DMS153 treated with DMSO at 0.1 percent for 48 hours (cell line): ENCODE measurements around the gene LMNTD1.

Experiments
- DNase-seq: peaks from one replicate; lab custom pipeline; 2025; ENCODE audit not compliant: unreplicated experiment; lab: John Stamatoyannopoulos, UW

Gene LMNTD1

DNA sequence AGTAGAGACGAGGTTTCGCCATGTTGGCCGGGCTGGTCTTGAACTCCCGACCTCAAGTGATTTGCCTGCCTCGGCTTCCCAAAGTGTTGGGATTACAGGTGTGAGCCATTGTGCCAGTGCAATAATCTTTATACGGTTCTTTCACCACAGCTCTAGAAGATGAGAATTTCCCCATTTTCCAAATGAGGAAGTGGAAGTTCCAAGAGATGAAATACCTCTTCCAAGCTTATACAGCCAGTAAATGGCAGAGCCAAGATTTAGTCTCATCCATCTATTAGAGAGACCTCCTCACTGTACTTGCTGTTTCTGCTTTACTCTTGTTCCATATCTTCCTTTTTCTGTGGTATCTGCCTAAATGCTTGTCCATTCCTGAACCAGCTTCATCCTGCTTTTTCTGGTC is 3.1 kb upstream of the LMNTD1 start:
- no peak for DNase-seq

DNA sequence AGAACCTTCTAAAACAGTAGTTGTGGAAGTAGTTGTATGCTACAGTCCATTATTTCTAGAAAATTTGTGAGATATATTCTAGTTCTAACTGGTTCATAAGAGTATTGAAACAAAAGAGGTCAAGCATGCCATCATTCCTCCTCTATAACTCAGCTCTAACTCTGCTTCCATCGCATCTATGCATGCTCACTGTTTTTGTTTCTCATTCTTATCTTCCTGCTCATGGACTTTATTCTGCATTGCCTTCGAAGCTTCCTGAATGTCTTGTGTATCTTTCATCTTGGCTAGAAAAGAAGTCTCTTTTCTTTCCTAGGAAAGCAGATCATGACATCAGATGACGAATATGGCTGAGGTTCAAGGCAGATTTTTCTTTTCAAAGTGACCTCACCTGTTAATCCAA is 402 bp downstream of the LMNTD1 start:
- no peak for DNase-seq

DNA sequence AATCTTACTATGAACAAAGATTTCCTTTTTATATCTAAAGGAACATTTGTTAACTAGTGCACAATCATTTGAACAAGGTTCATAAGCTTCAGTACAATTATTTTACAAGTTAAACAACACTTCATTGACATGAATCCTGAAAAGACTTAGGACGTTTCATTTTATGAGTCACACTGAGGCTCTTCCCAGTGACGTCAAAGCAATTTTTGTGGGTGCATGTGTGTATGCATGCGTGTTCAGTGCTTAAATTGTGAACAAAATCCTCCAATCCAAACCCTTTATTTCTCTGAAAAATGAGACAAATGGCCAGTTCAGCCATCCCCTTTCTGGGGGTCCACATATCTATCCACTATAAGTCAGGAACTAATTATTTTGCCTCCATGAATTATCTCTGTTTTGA is 2.9 kb downstream of the LMNTD1 start:
- DNase-seq = no peak

DNA sequence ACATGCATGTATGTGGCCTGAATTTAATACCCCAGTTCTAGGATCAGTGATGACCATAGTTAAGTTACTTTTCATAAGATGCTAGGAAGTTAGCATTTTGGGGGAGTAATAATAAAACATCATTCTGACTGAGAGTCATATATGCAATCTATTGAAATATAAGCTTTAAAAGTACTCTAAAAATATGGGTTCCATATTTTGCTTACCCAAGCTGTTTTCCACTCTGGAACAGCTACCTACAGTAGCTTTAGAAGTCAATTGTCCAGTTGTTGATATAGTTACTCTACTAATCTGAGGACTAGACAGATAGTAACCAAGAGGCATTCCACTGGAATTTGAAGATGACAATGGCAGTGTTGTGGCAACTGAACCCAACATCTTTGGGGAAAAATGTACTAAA is 4.0 kb downstream of the LMNTD1 start:
- no peak for DNase-seq

DNA sequence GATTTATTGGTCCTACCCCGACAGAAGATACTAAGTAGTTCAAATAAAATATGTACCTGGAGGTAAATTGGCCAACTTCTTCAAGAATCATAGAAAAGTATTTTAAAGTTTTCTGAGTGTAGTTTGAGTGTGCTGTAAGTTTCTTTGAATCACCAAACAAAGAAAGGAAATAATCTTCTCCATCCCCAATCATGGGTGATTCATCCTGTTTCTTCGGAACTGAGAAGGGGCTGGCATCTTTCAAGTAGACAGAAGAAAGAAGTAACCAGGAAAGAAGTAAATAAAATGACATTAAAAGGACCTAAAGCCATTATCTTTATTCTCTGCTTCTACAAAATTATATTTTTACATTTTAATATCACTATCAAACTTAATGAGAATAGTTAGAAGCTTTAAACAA is 6.8 kb downstream of the LMNTD1 start:
- no peak for DNase-seq

DNA sequence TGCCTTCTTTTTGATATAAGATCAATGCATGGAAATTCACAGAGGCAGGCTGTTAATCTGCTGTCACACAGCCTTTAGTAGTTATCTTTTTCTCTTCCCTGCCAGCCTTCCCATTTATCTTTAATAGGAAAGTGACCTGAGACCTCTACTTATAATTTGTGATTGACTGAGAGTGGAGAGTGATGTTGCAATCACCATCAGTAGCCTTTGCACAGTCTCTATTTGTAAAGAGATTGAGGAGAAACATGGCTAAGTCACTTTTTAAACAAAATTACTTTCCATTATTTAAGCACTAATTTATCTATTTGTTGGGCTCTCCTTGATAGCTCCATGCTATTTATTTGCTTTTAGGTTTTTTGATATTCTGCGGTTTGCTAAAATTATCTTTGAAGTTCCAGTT is 19.9 kb downstream of the LMNTD1 start:
- no peak for DNase-seq

DNA sequence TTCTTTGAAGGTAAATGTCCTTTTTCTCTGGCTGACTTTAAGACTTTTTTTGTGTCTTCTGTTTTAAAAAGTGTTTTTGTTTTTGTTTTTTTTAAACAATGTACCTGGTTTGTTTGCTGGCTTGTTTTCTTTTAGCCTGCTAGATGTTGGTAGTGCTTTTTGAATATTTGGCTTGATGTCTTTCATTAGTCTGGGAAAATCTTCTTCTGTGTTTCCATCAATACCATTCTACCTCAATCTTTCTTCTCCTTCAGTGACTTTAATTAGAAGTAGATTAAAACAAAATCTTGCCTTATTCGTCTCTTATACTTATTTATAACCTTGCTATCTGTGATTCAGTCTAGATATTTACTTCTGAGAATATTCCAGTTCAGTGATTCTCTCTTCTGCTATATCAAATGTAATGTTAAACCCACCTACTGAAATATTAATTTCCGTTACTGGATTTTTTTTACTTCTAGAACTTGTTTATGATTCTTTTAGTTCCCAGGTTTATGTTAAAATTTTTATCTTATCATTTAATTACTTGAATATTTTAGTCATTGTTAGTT is 21.5 kb downstream of the LMNTD1 start:
- DNase-seq = no peak

DNA sequence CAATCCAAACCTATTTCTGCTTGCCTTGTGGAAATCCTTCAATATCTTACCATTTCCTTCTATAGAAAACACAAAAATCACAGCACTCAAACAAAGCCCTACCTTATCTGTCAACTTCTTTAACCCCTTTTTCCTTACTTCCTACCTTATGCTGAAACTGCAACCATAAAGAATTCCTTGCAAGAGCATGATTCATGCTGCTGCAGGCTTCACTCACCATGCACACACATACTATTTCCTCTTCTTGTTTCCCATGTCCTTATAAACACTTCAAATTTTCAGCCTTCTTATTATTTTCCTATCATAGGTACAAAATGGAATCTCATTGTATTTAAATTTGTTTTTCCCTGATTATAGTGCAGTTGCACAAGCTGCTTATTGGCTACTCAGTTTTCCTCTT is 23.3 kb downstream of the LMNTD1 start:
- DNase-seq = no peak

DNA sequence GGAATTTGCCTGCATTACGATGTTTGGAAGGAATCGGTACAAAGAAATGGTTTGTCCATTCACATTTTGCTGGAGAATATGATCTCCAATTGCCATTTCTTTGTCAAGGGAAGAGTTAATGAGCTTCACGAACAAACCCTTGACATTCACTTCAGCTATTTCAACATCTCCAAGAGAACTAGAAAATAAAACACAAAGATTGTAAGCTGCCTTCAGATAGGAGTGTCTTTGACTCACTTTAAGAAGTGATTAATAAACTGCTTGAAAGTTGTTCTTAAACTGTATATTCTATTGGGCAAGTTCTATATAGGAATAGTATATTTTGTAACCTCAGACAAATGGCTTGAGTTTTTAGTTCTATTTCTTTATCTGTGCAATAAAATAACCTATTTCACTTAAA is 26.3 kb downstream of the LMNTD1 start:
- DNase-seq = no peak

DNA sequence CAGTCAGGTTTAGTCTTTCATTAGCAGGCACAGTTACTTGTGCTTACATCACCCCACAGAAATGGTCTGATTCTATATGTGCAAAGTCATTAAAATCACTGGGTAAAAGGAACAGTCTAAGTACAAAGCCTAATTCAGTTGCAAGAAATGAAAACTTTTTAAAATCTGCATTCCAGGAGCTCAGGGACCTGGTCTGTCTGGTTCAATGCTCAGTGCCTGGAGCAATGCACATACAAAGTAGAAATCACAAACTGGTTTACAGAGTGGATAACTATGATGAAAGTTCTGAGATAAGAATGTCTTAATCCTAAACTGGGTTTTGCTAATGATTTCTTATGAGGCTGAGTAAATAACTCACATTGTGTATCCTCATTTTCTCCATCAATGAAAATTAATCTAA is 28.7 kb downstream of the LMNTD1 start:
- no peak for DNase-seq

DNA sequence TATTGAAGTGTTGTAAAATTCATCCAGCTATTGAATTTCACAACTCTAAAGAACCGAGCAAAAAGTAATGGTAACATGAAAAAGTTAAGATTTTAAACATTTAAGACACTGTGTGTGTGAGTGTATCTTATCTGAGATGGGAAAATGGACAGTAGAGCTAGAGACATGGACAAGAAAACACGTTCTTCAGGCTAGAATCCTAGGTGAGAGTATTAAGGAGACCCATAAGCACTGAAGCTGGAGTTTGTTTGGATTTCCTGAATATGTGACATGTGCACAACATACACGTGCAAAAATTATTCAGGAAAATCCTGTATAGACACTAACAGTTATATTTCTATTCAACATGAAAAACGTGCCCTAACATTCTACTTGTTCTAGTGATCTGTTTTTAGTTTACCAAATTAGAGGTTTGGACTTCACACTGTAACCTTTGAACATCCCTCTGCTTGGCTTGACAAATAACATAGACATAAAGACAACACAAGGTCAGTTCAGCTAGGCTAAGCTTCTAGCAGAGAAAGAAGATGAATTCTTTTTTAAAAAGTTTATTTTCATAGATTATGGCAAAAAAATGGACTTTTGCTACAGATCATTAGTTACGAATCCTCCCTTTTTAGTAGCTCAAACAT is 31.3 kb downstream of the LMNTD1 start:
- DNase-seq = no peak

DNA sequence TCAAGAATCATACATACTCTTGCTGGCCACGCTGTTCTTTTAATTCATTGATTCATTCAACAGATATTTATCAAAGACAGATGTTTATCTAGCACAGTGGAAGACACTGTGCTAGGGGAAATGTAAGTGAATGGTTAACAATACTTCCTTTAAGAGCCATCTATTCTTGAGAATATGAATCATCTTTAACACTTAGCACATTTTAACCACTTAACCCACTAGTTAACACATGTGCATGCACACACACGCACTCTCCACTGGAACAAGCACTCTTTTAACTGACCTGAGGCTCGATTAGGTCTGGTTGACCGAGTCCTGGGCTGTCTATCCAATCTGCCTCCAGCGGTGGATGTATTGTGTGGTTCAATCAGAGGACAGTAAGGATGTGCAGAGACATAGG is 34.6 kb downstream of the LMNTD1 start:
- DNase-seq = no peak

DNA sequence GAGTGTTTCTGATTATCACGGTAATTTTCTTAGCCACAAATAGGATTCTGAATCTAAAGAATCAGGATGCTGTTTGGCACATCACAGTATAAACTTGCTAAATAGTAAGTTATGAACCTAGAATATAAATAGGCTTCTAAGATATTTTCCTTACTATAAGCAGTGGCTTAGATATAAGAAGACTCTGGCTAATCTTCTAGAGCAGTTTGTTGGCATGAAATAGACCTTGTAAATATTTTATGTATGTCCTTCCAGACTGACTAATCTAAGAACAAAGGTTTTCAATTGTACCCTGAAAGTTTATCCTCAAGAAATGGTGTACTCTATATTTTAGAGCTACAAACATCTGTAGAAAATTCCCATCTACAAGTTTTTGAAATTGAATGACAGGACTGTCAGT is 48.3 kb downstream of the LMNTD1 start:
- DNase-seq = no peak

DNA sequence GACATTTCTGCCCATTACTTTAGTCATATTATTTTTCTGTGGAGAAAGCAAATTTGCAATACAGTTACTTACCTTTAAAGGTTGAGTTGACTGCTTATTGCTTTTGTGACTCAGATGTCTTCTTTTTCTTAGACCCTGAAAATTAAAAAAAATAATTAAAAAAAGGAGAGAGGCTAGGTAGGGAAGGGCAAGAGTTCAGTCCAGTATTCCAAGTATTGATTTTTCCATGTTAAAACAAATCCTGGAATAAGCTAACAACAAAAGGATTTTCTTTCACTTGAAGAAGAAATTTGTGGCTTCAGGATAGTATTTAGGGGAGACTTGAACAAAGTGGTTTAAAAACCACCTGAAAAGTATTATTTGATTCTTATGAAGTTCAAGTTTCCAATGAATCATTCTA is 49.4 kb downstream of the LMNTD1 start:
- DNase-seq = no peak

DNA sequence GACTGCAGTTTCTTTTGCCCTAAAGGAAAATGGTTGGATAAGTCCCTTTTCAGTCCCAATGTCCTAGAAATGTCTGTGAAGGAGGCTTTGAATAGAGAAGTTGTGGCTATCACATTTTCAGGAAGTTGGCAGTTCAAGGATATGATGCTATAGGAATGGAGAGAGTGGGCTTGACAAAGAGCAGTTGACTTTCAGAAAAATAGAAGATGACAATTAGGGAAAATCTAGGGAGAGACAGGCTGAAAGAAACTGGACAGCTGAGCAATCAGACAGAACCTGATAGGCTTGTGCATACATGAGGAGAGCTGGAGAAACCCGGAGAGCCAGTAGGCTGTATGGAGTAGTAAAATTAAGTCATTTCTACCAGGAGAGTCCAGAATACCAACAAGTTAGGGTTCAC is 50.5 kb downstream of the LMNTD1 start:
- no peak for DNase-seq

DNA sequence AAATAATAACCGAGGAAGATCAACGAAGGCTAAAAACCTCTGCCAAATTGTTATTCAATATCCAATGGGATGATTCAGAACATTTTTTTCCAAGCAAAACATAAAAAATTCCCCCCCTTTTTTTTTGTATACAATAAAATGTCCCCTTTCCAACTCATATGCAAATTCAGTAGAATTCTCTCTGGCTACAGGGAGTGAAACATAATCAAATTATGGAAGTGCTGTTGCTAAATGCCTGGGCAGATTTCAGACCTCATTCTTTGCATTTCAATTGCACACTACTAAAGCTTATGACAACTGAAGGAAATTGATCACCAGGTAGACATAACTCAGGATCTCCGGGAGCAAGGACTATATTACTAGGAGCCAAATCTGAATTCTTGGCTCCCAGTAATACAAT is 51.0 kb downstream of the LMNTD1 start:
- no peak for DNase-seq

DNA sequence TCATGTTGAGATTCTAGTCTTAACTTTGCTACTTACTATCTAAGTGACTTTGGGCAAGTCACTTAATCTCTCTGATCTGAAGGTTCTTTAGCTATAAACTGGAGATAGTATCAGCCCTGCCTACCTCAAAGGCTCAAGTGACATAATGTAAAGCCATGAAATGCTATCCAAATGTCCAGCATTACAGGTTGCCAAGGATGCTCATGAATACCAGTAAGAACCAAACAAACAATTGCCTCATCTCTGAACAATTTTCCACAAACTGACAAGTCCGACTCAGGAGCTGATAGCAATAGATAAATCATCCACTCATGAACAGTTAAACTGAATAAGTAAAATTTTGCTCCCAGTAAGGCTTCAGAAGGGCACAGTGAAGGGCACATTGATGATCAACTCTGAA is 51.5 kb downstream of the LMNTD1 start:
- DNase-seq = no peak

DNA sequence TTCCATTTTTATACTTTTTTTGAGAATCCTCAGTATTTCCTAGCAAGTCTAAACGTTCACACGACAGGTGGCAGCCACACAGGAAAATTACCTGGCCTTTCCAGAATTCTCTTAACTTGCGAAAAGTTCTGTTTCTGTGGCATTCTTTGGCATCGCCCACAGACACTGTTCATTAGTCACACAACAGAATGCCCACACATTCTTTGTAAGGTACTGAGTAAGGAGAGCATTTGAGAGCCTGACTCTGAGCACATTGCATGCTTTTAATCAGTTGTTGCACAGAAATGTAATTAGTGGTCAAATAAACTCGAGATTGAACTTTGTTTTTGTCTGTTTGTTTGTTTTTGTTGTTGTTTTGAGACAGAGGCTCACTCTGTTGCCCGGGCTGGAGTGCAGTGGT is 52.4 kb downstream of the LMNTD1 start:
- DNase-seq = no peak

DNA sequence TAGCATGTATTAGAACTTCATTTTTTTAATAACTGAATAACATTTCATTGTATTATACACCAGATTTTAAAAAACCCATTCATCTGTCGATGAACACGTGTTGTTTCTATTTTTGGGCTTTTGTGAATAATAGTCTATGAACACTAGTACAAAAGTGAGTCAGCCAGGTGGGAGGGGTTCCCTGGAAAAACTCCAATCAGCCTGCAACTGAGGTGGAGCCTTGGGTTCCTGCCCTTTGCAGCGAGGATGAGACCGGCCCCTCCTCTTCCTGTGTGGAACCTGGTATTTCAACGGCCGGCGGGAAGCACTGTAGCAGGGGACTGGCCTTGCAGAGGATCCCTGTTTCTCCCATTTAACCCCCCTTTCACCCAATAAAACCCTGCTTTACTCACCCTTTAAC is 56.1 kb downstream of the LMNTD1 start:
- DNase-seq = no peak

DNA sequence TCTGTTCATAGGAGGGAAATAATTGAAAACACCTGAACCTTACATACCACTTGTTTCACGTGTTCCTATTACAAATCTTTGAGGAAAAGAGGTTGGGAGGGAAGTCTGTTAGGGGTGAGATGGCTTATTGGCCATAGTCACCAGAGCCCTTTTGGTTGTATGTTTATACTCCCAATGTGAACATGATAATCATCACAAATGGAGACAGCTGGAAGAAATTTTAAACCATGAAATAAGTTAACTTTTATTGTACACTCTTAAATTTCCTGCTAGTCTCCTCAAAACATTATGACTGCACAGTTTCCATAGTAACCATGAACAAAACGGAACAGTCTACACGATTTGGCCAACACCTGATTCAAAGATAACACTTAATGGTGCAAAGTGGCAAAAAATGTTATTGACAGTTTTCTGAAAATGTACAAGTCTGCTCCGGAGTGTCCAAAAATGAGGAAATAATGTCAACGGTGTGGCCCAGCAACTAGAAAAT is 56.9 kb downstream of the LMNTD1 start:
- no peak for DNase-seq

DNA sequence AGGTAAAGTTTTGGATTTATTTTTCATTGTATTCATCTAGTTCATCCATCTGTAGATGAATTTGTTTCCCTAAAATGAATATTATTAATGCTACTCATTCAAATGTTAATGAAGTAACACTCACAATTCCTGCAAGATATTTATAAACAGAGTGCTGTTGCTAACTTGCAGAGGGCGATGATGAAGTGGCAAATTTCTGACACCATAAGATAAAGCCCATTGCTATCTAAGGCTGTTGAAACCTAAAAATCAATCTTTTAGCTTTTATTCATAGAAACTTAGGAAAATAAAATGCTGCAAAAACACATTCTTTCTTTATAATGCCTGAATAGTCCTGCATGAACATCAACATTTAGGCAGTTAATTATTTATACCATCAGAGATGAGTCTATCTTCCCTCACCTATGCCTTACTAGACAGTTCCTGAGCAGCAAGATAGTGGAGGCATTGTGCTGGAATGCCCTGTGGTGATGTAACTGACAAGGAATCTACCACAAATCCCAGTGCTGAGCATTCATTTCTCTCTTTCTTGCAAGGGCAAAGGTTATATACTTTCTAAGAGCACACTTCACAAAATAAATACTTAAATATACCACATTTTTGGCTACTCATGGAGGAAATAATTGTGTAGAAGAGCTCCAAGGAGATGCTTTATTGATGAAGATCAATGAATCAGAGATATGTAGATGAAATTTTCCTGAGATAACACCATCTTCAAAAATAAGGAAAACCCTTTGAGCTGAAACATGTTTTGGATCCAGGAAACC is 57.6 kb downstream of the LMNTD1 start:
- no peak for DNase-seq

DNA sequence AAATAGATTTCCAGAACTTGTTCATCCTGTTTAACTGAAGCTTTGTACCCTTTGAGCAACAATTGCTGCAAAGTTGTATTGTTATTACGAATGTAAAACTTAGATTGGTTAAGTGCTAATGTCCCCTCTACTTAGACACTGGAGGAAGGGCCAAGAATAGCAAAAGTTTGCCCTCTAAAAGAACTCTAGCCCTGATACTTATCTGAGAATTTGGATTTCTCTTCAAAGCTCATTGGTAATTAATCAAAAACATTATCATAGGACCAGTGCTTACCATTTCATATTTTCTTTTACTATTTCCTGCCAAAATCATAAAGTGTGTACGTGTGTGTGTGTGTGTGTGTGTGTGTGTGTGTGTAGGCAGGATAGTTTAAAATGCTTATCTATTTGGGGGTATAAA is 58.2 kb downstream of the LMNTD1 start:
- no peak for DNase-seq

DNA sequence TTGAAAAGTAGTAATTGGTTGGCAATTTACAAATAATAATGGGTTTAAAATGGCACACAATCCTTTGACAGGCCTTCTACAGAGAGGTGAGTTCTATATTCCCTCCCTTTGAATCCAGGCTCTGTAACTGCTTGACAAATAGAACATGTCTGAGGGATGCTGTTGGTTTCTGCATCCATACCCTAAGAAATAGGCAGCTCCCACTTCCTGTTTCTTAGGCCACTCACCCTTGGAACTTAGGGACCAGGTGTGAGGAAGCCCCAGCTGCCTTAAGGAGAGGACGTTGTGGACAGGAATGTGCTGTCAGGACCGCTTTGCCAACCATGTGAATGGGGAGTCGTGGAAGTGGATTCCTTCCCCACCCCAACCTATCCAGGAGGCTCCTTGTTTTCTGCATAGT is 59.4 kb downstream of the LMNTD1 start:
- DNase-seq = no peak
